Left colon (tissue), 2 donors: Measurements from ENCODE around the gene PTPN4. TPM values are rescaled to one million over a fixed set of nuclear protein-coding genes. Genes with fewer than 3 reads are reported as not detected.

ENCODE experiments used
- ATAC-seq: fragments of 200-7000 bp; cut with Tn5 transposase; one replicate; pipeline ENCODE4 v1.9.1; 2020; ENCODE audit warnings: mild to moderate bottlenecking, moderate library complexity
- DNase-seq, 2 donors: peaks; one replicate each; pipeline ENCODE4 v3.0.0-alpha.2; 2020
- intact Hi-C, 2 donors: fragments of 100-400 bp; cut with DNase I in 1 of 2; cut with micrococcal nuclease in 1 of 2; formaldehyde crosslinking; loops; one replicate each; pipeline versions ENCODE4 v1.11.2 to v1.14.0; 2022; cut with DNase I, micrococcal nuclease
- total RNA-seq, 2 donors: library from RNA; stranded (reverse); fragmentation: NEBNext Ultra II Directional; extraction: Animal tissue kit (Norgen Biotek cat#: 25700); gene quantifications; one replicate each; pipeline ENCODE4 v1.2.1, GENCODE V29; 2021
- donor health status: DM: no; HTN: no; CAD: no.
- donor health status: DM: yes; HTN: yes; CAD: no.

Gene PTPN4
- total RNA-seq, 2 donors from 2014 or later = 25.1 to 25.9 TPM

- no peak for ATAC-seq
- intact Hi-C loops = loop anchor here in 1 of 2 donors (5.0 kb wide), 1 partner anchor 76 kb away; no protein-coding TSS in a partner anchor
Observed at GRCh38 chr2:119827866-119828507, 68.3 kb downstream of the PTPN4 start.

DNA sequence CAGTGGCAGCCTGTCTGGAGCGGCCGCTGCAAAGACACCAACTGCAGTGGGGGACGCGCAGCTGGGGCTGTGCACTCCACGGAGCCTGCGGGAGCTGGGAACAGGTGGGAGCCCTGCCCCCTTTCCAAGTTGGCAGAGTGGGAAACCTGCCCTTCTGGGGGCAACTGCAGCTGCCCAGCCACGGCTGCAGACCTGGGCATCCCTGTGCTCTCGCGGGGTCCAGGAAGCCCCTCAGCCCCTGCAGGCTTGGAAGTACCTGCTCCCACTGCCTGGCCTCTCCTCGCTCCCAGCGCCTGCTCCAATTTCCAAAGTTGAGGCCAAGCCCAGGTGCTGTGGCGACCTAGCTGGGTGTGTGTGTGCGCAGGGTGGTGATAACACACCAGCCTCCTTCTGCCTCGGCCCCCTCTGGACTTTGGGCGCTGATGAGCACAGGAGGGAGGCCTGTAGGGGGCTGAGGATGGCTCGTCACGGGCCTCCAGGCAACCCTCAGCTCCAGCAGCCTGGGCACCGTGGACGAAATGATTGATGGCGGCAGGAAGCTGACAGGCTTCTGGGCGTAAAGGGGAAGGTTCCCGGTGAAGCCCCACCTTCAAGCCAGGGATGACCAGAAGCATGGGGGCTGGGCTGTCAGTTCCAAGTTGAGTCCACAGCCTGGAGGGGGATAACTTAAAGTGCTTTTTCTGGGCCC, 76.9 kb downstream of the PTPN4 start:
- DNase-seq (no peak), ATAC-seq (no peak)
- intact Hi-C loops = no loop called here

More at GRCh38 chr2:119827866-119828507, 68.3 kb downstream of the PTPN4 start:
- DNase-seq = no peak

GRCh38 chr2:119837350-119837749, 77.6 kb downstream of the PTPN4 start:
- ATAC-seq (peak; percentile 86), DNase-seq (peak in 1 of 2 donors; percentile 37)
- intact Hi-C loops = no loop called here

- DNase-seq (peak; percentile 31 to 32), ATAC-seq (peak; percentile 77)
- intact Hi-C loops = no loop called here
Observed at GRCh38 chr2:119837759-119838158, 78.0 kb downstream of the PTPN4 start.

DNA sequence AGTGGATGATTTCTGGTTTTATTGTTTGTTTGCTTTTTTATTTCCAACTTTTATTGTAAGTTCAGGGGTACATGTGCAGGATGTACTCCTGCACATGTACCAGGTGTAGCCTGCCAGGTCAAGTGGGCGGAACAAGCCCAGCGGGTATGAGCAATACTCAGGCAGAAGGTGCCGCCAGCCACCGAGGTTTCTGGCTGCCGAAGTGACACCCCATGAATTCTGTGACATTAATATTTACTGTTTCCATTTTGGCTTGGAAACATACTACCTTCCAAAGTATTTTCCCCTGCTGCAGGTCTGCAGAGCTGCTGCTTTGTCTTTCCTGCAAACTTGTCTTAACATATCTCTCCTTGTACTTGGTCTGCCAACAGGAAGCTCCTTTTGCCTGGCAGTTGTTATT, 78.5 kb downstream of the PTPN4 start:
- ATAC-seq (peak; percentile 83), DNase-seq (peak; percentile 48 to 62)
- intact Hi-C loops = no loop called here

GRCh38 chr2:119841550-119841949, 81.8 kb downstream of the PTPN4 start:
- no peak for DNase-seq
- intact Hi-C loops = no loop called here
- ATAC-seq = no peak

DNA sequence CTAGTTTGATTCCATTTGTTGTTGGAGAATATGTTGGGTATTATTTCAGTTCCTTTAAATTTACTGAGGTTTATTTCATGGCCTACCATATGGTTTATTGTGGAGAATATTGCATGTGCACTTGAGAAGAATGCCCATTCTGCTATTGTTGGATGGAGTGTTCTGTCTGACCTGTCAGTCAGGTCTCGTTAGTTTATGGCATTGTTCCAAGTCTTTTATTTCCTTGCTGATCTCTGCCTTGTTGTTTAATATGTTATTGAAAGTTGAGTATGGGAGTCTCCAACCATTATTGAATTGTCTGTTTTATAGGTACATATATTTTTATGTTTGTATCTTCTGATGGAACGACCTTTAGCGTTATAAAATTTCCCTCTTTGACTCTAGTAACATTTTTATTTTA, 86.3 kb downstream of the PTPN4 start:
- intact Hi-C loops = no loop called here
- DNase-seq (no peak), ATAC-seq (no peak)

DNA sequence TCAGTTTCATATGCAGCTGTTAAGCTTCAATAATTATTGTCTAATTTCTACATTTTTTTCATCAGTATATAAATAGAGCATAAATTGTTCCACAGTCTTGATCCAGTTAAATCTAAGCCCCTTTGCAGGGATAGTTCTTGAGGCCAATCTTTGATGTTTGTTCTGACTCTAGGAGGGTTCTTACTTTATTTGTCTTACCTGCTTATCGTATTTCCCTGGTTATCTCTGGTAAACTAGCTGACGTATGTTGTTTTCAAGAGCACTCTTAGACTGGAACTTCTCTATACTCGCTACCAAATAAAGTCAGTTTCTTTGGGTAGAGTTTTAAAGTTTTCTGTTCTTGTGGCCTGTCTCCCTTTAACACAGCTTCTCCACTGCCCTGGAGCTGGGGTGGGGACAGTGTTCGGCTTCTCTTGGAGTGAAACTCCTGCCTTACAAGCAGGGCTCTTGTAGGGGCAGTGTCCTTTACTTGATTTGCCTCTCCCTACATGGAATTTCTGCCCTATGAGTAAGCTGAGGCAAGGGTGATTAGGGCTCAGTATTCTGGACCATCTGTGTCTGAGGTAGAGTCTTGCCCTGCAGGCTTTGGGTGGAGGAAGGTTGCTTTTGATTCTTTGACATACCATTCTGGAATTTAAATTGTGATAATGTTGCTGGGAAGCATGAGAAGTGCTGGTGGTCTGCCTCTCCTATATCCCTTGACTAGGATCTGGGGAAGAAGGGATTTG, 90.3 kb downstream of the PTPN4 start:
- intact Hi-C loops = no loop called here
- no peak for ATAC-seq
- no peak for DNase-seq

DNA sequence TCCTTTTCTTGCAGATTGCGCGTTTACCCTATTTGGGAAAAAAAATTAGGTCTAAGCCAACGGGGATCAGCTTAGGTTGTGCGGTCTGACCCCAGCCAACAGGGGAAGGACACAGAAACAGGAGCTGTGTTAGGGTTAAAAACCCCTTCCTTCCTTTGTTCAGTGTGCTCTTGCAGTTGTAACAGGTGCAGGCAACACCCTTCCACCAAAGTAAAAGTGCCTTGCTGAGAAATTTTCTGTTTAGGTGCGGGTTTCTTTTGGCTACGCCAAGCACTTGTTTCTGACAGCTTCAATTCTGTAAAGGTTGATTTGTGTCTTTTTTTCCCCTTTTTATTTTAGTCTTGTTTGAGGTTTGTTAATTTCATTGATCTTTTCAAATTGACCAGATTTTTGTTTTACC, 92.5 kb downstream of the PTPN4 start:
- no peak for ATAC-seq
- DNase-seq = no peak
- intact Hi-C loops = no loop called here

DNA sequence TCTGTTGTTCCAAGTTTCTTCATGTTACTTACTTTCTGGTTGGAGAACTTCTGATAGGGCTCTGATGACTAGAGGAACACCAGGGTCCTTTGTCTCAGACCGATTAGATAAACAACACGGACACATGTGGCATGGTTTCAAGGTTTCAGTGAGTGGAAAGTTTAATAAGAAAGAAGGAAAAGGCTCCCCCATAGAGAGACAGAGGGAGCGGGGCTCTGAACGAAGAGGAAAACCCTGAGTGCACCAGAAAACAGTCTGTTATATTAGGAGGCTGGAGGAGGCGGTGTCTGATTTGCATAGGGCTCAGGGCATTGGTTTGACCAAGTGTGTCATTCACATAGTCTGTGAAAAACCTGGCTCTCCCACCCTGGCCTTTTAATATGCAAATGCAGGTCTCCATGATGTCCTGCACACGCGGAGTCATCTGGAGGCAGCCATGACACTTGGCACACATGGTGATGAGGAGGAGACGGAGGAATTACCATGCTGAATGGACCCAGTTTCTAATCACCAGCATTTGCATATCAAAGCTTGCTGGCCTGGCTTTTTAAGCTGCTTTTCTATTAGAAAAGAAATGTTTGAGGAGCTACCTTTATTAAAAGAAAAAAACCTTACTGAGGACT, 94.2 kb downstream of the PTPN4 start:
- intact Hi-C loops = no loop called here
- no peak for ATAC-seq
- no peak for DNase-seq

DNA sequence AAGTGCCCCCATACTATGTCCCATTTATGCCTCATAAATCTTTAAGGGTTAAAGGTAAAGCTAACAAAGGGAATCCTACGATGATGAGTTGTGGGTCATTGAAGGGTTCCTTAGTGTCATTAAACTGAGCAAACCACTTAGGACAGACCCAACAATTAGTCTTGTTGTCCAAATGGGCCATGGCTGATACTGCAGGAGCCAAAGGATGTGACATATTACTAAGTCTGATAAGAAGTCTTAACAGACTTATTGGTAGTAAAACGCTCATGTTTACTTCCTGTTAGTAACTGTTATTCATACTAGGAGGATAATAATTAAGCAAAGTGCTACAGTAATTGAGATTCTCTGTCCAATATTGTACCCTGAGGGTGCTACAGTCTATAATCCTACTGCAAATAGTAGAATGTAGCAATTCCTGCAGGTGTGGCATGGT, 96.8 kb downstream of the PTPN4 start:
- DNase-seq (no peak), ATAC-seq (no peak)
- intact Hi-C loops = no loop called here

GRCh38 chr2:119857742-119858141, 98.0 kb downstream of the PTPN4 start:
- intact Hi-C loops = no loop called here
- DNase-seq (no peak), ATAC-seq (no peak)

GRCh38 chr2:119859528-119859927, 99.8 kb downstream of the PTPN4 start:
- ATAC-seq (no peak), DNase-seq (no peak)
- intact Hi-C loops = no loop called here

GRCh38 chr2:119860924-119861323, 101.2 kb downstream of the PTPN4 start:
- intact Hi-C loops = no loop called here
- DNase-seq = no peak
- no peak for ATAC-seq

DNA sequence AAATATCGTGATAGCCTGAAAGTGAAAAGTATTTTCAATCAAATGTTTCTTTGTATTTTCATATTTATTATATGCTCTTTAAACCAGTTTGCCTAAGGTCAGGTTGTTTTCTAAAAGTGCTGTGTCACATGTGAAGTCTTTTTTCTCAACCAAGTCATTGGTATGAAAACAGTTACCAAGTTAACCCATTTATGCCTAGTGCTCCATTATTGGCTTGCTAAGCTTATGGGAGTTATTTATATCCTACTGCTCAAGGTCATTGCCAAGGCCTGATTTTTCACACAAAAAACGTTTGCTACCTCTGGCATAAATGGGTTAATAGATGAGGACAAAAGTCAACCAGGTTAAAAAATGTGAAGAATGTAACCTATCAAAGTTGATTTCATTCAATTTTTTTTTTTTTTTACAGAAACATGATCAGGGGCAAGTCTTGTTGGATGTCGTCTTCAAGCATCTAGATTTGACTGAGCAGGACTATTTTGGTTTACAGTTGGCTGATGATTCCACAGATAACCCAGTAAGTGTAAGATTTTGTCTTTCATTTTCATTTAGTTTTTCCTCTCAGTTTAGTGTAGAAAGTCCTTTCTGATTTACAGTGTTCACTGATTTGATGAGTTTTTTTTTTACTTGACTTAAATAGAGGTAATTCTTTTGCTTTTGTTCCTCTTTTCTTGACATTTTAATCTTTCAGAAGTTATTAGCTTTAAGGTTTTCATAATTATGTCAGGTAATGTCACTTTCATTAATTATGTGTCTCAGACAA, 102.6 kb downstream of the PTPN4 start:
- DNase-seq = no peak
- no peak for ATAC-seq
- intact Hi-C loops = no loop called here

DNA sequence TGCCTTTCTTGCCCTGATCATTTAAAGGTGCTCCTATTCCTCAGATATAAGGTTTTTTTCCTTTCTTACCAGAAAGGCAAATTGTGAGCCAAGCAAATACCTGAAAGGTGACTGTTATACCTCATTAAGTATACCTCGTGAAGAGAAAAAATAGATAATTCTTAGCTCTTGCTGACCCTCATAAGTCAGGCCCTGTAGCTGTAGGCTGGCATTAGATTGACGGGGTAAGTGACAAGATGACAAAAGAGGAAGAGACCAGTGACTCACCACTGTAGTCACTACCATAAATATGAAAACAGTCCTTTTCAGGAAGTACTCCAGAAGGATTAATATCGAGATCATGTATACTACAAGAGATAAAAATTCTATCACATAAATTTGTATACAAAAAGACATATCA, 104.6 kb downstream of the PTPN4 start:
- intact Hi-C loops = no loop called here
- ATAC-seq (no peak), DNase-seq (no peak)

GRCh38 chr2:119871725-119872124, 112.0 kb downstream of the PTPN4 start:
- ATAC-seq (no peak), DNase-seq (no peak)
- intact Hi-C loops = no loop called here

GRCh38 chr2:119873350-119874315, 113.9 kb downstream of the PTPN4 start:
- no peak for ATAC-seq
- intact Hi-C loops = no loop called here
- no peak for DNase-seq
